Measurements from ENCODE around the gene TECPR2. TPM values are rescaled to one million over a fixed set of nuclear protein-coding genes. Genes with fewer than 3 reads are reported as not detected.

Gene TECPR2
- total and polyA plus RNA-seq, 2 of the 13 experiments (the other 11 are each of a cell fraction or from before 2014, with no cell fraction given): 3.5 to 5.7 TPM

DNA sequence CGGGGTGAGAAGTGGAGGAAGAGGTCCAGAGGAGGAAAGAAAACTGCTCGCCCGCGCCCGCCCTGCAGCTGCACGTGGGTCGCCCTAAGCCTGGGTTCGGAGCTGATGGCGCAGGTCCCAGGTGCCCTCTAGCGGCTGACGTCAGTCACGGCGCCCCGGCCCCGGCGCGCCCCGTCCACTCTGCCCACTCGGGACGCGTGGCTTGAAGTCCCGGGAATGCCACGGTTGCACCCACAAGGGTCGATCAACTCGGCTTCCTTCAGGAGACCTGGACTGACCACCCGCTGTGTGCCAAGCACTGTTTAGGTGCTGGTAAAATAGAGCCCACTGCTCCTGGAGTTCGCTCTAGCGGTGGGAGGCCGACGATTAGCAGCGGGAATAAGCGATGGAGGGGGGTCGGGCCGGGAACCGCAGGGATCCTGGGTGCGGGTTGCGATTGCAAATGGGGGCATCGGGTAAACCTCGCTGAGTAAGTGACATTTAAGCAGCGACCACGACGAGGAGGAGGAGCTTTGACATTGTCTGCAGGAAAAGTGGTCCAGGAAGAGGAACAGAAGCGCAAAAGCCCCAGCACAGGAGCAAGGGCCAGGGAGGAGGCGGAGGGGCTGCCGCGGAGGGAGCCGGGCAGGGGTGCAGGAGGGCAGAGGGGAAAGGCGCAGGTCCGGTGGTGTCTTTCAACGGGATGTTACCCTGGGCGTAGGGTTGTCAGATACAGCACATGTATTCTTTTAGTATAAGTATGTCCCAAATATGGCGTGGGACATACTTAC is 48.3 kb upstream of the TECPR2 start (continued):
- TF ChIP-seq THYN1 (CRISPR knock-in tag; IDR thresholded peaks at IDR 0.05; ENCODE audit: borderline replicate concordance, low read depth) (no peak), NBN (conservative IDR thresholded peaks at IDR 0.05) (no peak), REXO4 (CRISPR knock-in tag; IDR thresholded peaks at IDR 0.05; ENCODE audit: borderline replicate concordance) (no peak), NFE2L1 (CRISPR knock-in tag; IDR thresholded peaks at IDR 0.05; ENCODE audit: borderline replicate concordance) (no peak), ZNF263 (CRISPR knock-in tag; IDR thresholded peaks at IDR 0.05) (peak; percentile 47), HOXA5 (CRISPR knock-in tag; IDR thresholded peaks at IDR 0.05) (peak; percentile 86; the same call in 1 of the 2 replicates), ZNF329 (CRISPR knock-in tag; IDR thresholded peaks at IDR 0.05; ENCODE audit: low read depth) (0 out of 2 replicates have a peak, but pooled peaks have one; percentile 58), ZNF570 (CRISPR knock-in tag; IDR thresholded peaks at IDR 0.05; ENCODE audit: borderline replicate concordance) (no peak), ZNF484 (CRISPR knock-in tag; IDR thresholded peaks at IDR 0.05; ENCODE audit: borderline replicate concordance, low read depth) (no peak), NFKB2 (CRISPR knock-in tag; IDR thresholded peaks at IDR 0.05; ENCODE audit: borderline replicate concordance) (peak; percentile 91; the same call in 1 of the 2 replicates)
- TF ChIP-seq, protein P1, sequence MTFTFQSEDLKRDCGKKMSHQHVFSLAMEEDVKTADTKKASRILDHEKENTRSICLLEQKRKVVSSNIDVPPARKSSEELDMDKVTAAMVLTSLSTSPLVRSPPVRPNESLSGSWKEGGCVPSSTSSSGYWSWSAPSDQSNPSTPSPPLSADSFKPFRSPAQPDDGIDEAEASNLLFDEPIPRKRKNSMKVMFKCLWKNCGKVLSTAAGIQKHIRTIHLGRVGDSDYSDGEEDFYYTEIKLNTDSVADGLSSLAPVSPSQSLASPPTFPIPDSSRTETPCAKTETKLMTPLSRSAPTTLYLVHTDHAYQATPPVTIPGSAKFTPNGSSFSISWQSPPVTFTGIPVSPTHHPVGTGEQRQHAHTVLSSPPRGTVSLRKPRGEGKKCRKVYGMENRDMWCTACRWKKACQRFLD (CRISPR knock-in tag; IDR thresholded peaks at IDR 0.05; ENCODE audit: borderline replicate concordance): peak; percentile 68; the same call in 1 of the 2 replicates
- TF ChIP-seq, protein P2, sequence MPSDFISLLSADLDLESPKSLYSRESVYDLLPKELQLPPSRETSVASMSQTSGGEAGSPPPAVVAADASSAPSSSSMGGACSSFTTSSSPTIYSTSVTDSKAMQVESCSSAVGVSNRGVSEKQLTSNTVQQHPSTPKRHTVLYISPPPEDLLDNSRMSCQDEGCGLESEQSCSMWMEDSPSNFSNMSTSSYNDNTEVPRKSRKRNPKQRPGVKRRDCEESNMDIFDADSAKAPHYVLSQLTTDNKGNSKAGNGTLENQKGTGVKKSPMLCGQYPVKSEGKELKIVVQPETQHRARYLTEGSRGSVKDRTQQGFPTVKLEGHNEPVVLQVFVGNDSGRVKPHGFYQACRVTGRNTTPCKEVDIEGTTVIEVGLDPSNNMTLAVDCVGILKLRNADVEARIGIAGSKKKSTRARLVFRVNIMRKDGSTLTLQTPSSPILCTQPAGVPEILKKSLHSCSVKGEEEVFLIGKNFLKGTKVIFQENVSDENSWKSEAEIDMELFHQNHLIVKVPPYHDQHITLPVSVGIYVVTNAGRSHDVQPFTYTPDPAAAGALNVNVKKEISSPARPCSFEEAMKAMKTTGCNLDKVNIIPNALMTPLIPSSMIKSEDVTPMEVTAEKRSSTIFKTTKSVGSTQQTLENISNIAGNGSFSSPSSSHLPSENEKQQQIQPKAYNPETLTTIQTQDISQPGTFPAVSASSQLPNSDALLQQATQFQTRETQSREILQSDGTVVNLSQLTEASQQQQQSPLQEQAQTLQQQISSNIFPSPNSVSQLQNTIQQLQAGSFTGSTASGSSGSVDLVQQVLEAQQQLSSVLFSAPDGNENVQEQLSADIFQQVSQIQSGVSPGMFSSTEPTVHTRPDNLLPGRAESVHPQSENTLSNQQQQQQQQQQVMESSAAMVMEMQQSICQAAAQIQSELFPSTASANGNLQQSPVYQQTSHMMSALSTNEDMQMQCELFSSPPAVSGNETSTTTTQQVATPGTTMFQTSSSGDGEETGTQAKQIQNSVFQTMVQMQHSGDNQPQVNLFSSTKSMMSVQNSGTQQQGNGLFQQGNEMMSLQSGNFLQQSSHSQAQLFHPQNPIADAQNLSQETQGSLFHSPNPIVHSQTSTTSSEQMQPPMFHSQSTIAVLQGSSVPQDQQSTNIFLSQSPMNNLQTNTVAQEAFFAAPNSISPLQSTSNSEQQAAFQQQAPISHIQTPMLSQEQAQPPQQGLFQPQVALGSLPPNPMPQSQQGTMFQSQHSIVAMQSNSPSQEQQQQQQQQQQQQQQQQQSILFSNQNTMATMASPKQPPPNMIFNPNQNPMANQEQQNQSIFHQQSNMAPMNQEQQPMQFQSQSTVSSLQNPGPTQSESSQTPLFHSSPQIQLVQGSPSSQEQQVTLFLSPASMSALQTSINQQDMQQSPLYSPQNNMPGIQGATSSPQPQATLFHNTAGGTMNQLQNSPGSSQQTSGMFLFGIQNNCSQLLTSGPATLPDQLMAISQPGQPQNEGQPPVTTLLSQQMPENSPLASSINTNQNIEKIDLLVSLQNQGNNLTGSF (CRISPR knock-in tag; IDR thresholded peaks at IDR 0.05): no peak; the same call in 1 of the 2 replicates
- TF ChIP-seq, protein P3, sequence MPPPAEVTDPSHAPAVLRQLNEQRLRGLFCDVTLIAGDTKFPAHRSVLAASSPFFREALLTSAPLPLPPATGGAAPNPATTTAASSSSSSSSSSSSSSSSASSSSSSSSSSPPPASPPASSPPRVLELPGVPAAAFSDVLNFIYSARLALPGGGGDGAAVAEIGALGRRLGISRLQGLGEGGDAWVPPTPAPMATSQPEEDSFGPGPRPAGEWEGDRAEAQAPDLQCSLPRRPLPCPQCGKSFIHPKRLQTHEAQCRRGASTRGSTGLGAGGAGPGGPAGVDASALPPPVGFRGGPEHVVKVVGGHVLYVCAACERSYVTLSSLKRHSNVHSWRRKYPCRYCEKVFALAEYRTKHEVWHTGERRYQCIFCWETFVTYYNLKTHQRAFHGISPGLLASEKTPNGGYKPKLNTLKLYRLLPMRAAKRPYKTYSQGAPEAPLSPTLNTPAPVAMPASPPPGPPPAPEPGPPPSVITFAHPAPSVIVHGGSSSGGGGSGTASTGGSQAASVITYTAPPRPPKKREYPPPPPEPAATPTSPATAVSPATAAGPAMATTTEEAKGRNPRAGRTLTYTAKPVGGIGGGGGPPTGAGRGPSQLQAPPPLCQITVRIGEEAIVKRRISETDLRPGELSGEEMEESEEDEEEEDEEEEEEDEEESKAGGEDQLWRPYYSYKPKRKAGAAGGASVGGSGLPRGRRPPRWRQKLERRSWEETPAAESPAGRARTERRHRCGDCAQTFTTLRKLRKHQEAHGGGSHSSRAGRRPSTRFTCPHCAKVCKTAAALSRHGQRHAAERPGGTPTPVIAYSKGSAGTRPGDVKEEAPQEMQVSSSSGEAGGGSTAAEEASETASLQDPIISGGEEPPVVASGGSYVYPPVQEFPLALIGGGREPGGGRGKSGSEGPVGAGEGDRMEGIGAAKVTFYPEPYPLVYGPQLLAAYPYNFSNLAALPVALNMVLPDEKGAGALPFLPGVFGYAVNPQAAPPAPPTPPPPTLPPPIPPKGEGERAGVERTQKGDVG (CRISPR knock-in tag; IDR thresholded peaks at IDR 0.05; ENCODE audit: borderline replicate concordance): no peak; the same call in 1 of the 2 replicates
- TF ChIP-seq, protein P4, sequence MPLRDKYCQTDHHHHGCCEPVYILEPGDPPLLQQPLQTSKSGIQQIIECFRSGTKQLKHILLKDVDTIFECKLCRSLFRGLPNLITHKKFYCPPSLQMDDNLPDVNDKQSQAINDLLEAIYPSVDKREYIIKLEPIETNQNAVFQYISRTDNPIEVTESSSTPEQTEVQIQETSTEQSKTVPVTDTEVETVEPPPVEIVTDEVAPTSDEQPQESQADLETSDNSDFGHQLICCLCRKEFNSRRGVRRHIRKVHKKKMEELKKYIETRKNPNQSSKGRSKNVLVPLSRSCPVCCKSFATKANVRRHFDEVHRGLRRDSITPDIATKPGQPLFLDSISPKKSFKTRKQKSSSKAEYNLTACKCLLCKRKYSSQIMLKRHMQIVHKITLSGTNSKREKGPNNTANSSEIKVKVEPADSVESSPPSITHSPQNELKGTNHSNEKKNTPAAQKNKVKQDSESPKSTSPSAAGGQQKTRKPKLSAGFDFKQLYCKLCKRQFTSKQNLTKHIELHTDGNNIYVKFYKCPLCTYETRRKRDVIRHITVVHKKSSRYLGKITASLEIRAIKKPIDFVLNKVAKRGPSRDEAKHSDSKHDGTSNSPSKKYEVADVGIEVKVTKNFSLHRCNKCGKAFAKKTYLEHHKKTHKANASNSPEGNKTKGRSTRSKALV (CRISPR knock-in tag; IDR thresholded peaks at IDR 0.05): peak; percentile 91
